GM21423 (cell line): Measurements from ENCODE around the gene SKA1.
"Not testable (repeated sequence)": the region's sequence is repeated elsewhere in the genome, so short reads cannot be mapped to it uniquely, and the experiment has no call there.

ENCODE experiments used
- ATAC-seq: cut with Tn5 transposase; IDR thresholded peaks from one replicate; pipeline ENCODE4 v1.9.1; 2021; ENCODE audit warnings: mild to moderate bottlenecking, moderate library complexity; ENCODE audit not compliant: unreplicated experiment

Gene SKA1

GRCh38 chr18:50428531-50429206 lies 53.8 kb downstream of the SKA1 start:
- ATAC-seq = no peak

GRCh38 chr18:50429207-50429948 lies 54.5 kb downstream of the SKA1 start:
- no peak for ATAC-seq

GRCh38 chr18:50432915-50433314 lies 58.1 kb downstream of the SKA1 start:
- no peak for ATAC-seq

- not testable (repeated sequence) for ATAC-seq
Measured at GRCh38 chr18:50436742-50437141, 61.9 kb downstream of the SKA1 start.

- ATAC-seq = no peak
Measured at GRCh38 chr18:50439460-50440015, 64.7 kb downstream of the SKA1 start.

GRCh38 chr18:50441016-50441415 lies 66.2 kb downstream of the SKA1 start:
- no peak for ATAC-seq

GRCh38 chr18:50441501-50441900 lies 66.7 kb downstream of the SKA1 start:
- no peak for ATAC-seq
